Panc1 (cell line): ENCODE results near the gene PTPRE.

Experiments used
- POLR2AphosphoS5 ChIP-seq: IDR thresholded peaks from 2 replicates; pipeline ENCODE4 v1.6.1; 2012; ENCODE audit warnings: mild to moderate bottlenecking, low read depth, low read length, moderate library complexity
- REST ChIP-seq, 2 experiments: IDR thresholded peaks; 2 replicates each; pipeline ENCODE4 v1.6.1; 2011 to 2012; ENCODE audit warnings: low read depth in 2 of 2, control low read depth in 1 of 2, low read length in 1 of 2, mild to moderate bottlenecking in 1 of 2, moderate library complexity in 1 of 2; ENCODE audit not compliant: insufficient read depth in 1 of 2
- SIN3A ChIP-seq: IDR thresholded peaks from 2 replicates; pipeline ENCODE4 v1.6.1; 2012; ENCODE audit warnings: low read depth, mild to moderate bottlenecking, low read length, moderate library complexity, borderline replicate concordance; ENCODE audit not compliant: insufficient read depth
- TF ChIP-seq, protein P1 (sequence below): fragments of 450-650 bp; IDR thresholded peaks from 2 replicates; pipeline ENCODE4 v1.5.1; 2017; ENCODE audit warnings: mild to moderate bottlenecking

DNA sequence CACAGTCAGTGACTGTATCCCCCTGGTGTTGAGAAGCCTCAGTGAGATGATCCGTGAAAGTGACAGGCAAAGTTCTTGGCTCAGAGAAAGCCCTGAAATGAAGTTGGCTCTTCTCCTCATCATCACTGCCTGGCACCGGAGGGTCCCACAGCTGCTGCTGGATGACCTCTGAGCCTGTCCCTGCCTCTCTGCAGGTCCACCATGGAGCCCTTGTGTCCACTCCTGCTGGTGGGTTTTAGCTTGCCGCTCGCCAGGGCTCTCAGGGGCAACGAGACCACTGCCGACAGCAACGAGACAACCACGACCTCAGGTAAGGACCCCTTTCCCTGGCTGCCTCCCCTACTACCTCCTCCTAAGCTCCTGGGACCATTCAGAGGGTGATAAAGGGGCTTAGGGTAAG is 133.8 kb downstream of the PTPRE start:
- TF ChIP-seq, protein P1, sequence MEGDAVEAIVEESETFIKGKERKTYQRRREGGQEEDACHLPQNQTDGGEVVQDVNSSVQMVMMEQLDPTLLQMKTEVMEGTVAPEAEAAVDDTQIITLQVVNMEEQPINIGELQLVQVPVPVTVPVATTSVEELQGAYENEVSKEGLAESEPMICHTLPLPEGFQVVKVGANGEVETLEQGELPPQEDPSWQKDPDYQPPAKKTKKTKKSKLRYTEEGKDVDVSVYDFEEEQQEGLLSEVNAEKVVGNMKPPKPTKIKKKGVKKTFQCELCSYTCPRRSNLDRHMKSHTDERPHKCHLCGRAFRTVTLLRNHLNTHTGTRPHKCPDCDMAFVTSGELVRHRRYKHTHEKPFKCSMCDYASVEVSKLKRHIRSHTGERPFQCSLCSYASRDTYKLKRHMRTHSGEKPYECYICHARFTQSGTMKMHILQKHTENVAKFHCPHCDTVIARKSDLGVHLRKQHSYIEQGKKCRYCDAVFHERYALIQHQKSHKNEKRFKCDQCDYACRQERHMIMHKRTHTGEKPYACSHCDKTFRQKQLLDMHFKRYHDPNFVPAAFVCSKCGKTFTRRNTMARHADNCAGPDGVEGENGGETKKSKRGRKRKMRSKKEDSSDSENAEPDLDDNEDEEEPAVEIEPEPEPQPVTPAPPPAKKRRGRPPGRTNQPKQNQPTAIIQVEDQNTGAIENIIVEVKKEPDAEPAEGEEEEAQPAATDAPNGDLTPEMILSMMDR: no peak
- TF ChIP-seq REST (IDR thresholded peaks at IDR 0.05; ENCODE audit: insufficient read depth in 1 of 2, low read depth in 2 of 2, low read length in 1 of 2) (no peak), POLR2AphosphoS5 (no peak), SIN3A (no peak)
